Astrocyte (in vitro differentiated cells and primary cell): ENCODE results near the gene CPA2. TPM values are rescaled to one million over a fixed set of nuclear protein-coding genes. Genes with fewer than 3 reads are reported as not detected.
A peak's percentile ranks its signal among the peaks of the same experiment; 100 is the strongest.
"Not testable (repeated sequence)": the region's sequence is repeated elsewhere in the genome, so short reads cannot be mapped to it uniquely, and the experiment has no call there.

Source experiments
- DNase-seq: peaks from one replicate; pipeline ENCODE4 v3.0.0-alpha.2; 2010; ENCODE audit warnings: low read depth
- FAIRE-seq: peaks from 2 replicates; lab custom pipeline; 2011; peaks lifted over from hg19 to GRCh38; lab: Jason Lieb, UNC
- H2AFZ ChIP-seq: 2 replicates; pipeline ENCODE4 v1.6.0; 2012; ENCODE audit warnings: low read depth, low read length, inconsistent platforms
- H3K27ac ChIP-seq: 2 replicates; pipeline ENCODE4 v1.5.1; 2011; ENCODE audit warnings: low read depth, low read length, inconsistent platforms
- H3K27me3 ChIP-seq: 2 replicates; pipeline ENCODE4 v1.6.0; 2011; ENCODE audit warnings: low read length, inconsistent platforms; ENCODE audit not compliant: insufficient read depth
- H3K36me3 ChIP-seq: 2 replicates; pipeline ENCODE4 v1.5.1; 2011; ENCODE audit warnings: low read length, inconsistent platforms; ENCODE audit not compliant: insufficient read depth
- H3K4me1 ChIP-seq: 2 replicates; pipeline ENCODE4 v1.5.1; 2011; ENCODE audit warnings: low read length, inconsistent platforms; ENCODE audit not compliant: insufficient read depth
- H3K4me2 ChIP-seq: 2 replicates; pipeline ENCODE4 v1.6.0; 2012; ENCODE audit warnings: low read length, inconsistent platforms
- H3K4me3 ChIP-seq: 2 replicates; pipeline ENCODE4 v1.5.1; 2011; ENCODE audit warnings: low read depth, mild to moderate bottlenecking, low read length, inconsistent platforms; ENCODE audit not compliant: insufficient read depth
- H3K79me2 ChIP-seq: 2 replicates; pipeline ENCODE4 v1.6.0; 2012; ENCODE audit warnings: mild to moderate bottlenecking, low read length, inconsistent platforms; ENCODE audit not compliant: insufficient read depth
- H3K9ac ChIP-seq: 2 replicates; pipeline ENCODE4 v1.6.0; 2012; ENCODE audit warnings: mild to moderate bottlenecking, low read length, inconsistent platforms
- H3K9me3 ChIP-seq: 2 replicates; pipeline ENCODE4 v1.5.1; 2012; ENCODE audit warnings: low read depth, mild to moderate bottlenecking, low read length, inconsistent platforms; ENCODE audit not compliant: insufficient read depth
- H4K20me1 ChIP-seq: 2 replicates; pipeline ENCODE4 v1.6.0; 2012; ENCODE audit warnings: low read length, inconsistent platforms; ENCODE audit not compliant: insufficient read depth
- H3K27ac Mint-ChIP-seq: one replicate; pipeline ENCODE4 v1.8.0; 2021; ENCODE audit warnings: mild to moderate bottlenecking, mixed read lengths; ENCODE audit not compliant: unreplicated experiment
- H3K27me3 Mint-ChIP-seq: one replicate; pipeline ENCODE4 v1.8.0; 2021; ENCODE audit warnings: low read depth, mixed read lengths; ENCODE audit not compliant: unreplicated experiment
- H3K36me3 Mint-ChIP-seq: one replicate; pipeline ENCODE4 v1.8.0; 2021; ENCODE audit warnings: low read depth, mixed read lengths; ENCODE audit not compliant: unreplicated experiment
- H3K4me1 Mint-ChIP-seq: one replicate; pipeline ENCODE4 v1.8.0; 2021; ENCODE audit warnings: low read depth, mixed read lengths; ENCODE audit not compliant: unreplicated experiment
- H3K4me3 Mint-ChIP-seq: one replicate; pipeline ENCODE4 v1.8.0; 2021; ENCODE audit warnings: mild to moderate bottlenecking, moderate library complexity, mixed read lengths; ENCODE audit not compliant: unreplicated experiment
- H3K9me3 Mint-ChIP-seq: one replicate; pipeline ENCODE4 v1.8.0; 2021; ENCODE audit warnings: mild to moderate bottlenecking, mixed read lengths; ENCODE audit not compliant: unreplicated experiment
- CTCF ChIP-seq: IDR thresholded peaks from 2 replicates; pipeline ENCODE4 v1.5.1; 2011; ENCODE audit warnings: low read depth, mild to moderate bottlenecking, inconsistent platforms, low read length, moderate library complexity; ENCODE audit not compliant: insufficient read depth
- EZH2 ChIP-seq: IDR thresholded peaks from 2 replicates; pipeline ENCODE4 v1.6.1; 2012; ENCODE audit warnings: mild to moderate bottlenecking, low read length, inconsistent platforms; ENCODE audit not compliant: insufficient read depth
- total RNA-seq: library from RNA; stranded (reverse); gene quantifications from 2 replicates; pipeline ENCODE4 v1.2.1, GENCODE V29; 2021

The CPA2 gene
- total RNA-seq, 1 donor from 2014 or later = not detected

- peak overlapping the region; percentile 24 for H3K27ac Mint-ChIP-seq
- Histone ChIP-seq H4K20me1 (no peaks in the 10 kb centered on the region), H3K27me3 (no peaks in the 10 kb centered on the region), H3K36me3 (no peaks in the 10 kb centered on the region), H3K9ac (no peak overlapping the region), H3K79me2 (no peaks in the 10 kb centered on the region), H3K27ac (no peak overlapping the region), H3K4me3 (no peak overlapping the region), H3K4me2 (no peak overlapping the region), H2AFZ (no peak overlapping the region), H3K4me1 (no peaks in the 10 kb centered on the region), H3K9me3 (no peaks in the 10 kb centered on the region)
- no peak for TF ChIP-seq CTCF
- H3K27me3 Mint-ChIP-seq = no peaks in the 10 kb centered on the region
- no peak overlapping the region for H3K4me3 Mint-ChIP-seq
- H3K9me3 Mint-ChIP-seq = peaks cover 5% of the 10 kb centered on the region
- H3K4me1 Mint-ChIP-seq = peaks cover 18% of the 10 kb centered on the region
- no peak for DNase-seq
- FAIRE-seq = no peak
- H3K36me3 Mint-ChIP-seq = no peaks in the 10 kb centered on the region
Measured at GRCh38 chr7:130240240-130240639, 26.4 kb upstream of the CPA2 start.

GRCh38 chr7:130242198-130243014, 24.3 kb upstream of the CPA2 start:
- Histone ChIP-seq H3K36me3 (no peaks in the 10 kb centered on the region), H2AFZ (no peak overlapping the region), H3K4me2 (no peak overlapping the region), H3K4me1 (no peaks in the 10 kb centered on the region), H3K9me3 (no peaks in the 10 kb centered on the region), H3K27me3 (no peaks in the 10 kb centered on the region), H4K20me1 (no peaks in the 10 kb centered on the region), H3K27ac (no peak overlapping the region), H3K4me3 (no peak overlapping the region), H3K79me2 (no peaks in the 10 kb centered on the region), H3K9ac (no peak overlapping the region)
- H3K4me3 Mint-ChIP-seq = peak overlapping the region; percentile 6
- H3K27ac Mint-ChIP-seq = peak overlapping the region; percentile 97
- no peaks in the 10 kb centered on the region for H3K27me3 Mint-ChIP-seq
- DNase-seq = peak; percentile 86
- peak; percentile 48 for TF ChIP-seq CTCF
- no peak for TF ChIP-seq EZH2
- H3K4me1 Mint-ChIP-seq = peaks cover 18% of the 10 kb centered on the region
- H3K36me3 Mint-ChIP-seq = no peaks in the 10 kb centered on the region
- H3K9me3 Mint-ChIP-seq = peaks cover 5% of the 10 kb centered on the region
- FAIRE-seq = no peak

GRCh38 chr7:130243486-130243885, 23.2 kb upstream of the CPA2 start:
- not testable (repeated sequence) for H3K79me2 ChIP-seq, H2AFZ ChIP-seq, H3K9me3 Mint-ChIP-seq, H3K27me3 ChIP-seq, H3K27ac ChIP-seq, H3K4me3 ChIP-seq, FAIRE-seq, H3K9me3 ChIP-seq, H4K20me1 ChIP-seq, H3K36me3 ChIP-seq, H3K4me3 Mint-ChIP-seq, H3K36me3 Mint-ChIP-seq, H3K27me3 Mint-ChIP-seq, H3K9ac ChIP-seq, H3K4me2 ChIP-seq, H3K4me1 ChIP-seq
- peaks cover 18% of the 10 kb centered on the region for H3K4me1 Mint-ChIP-seq
- DNase-seq = peak; percentile 12
- peak overlapping the region; percentile 8 for H3K27ac Mint-ChIP-seq

GRCh38 chr7:130246491-130246890, 20.2 kb upstream of the CPA2 start:
- not testable (repeated sequence) for H3K27me3 Mint-ChIP-seq, H3K27me3 ChIP-seq, H4K20me1 ChIP-seq, FAIRE-seq, H3K36me3 Mint-ChIP-seq, H3K4me2 ChIP-seq, H3K4me1 ChIP-seq, H3K36me3 ChIP-seq, H3K27ac ChIP-seq, H3K79me2 ChIP-seq, H3K4me3 Mint-ChIP-seq, H3K9me3 ChIP-seq, H3K27ac Mint-ChIP-seq, H3K4me3 ChIP-seq, H2AFZ ChIP-seq, H3K9ac ChIP-seq, DNase-seq
- H3K4me1 Mint-ChIP-seq = peaks cover 18% of the 10 kb centered on the region
- H3K9me3 Mint-ChIP-seq = peaks cover 12% of the 10 kb centered on the region

GRCh38 chr7:130248842-130249241, 17.8 kb upstream of the CPA2 start:
- not testable (repeated sequence) for H3K4me1 Mint-ChIP-seq, H3K27ac ChIP-seq, H2AFZ ChIP-seq, H3K36me3 ChIP-seq, H3K9ac ChIP-seq, H3K4me3 Mint-ChIP-seq, H3K27me3 ChIP-seq, H3K9me3 ChIP-seq, DNase-seq, H3K4me2 ChIP-seq, FAIRE-seq, H3K36me3 Mint-ChIP-seq, H3K79me2 ChIP-seq, H4K20me1 ChIP-seq, H3K27me3 Mint-ChIP-seq, H3K4me1 ChIP-seq, H3K4me3 ChIP-seq, H3K27ac Mint-ChIP-seq
- H3K9me3 Mint-ChIP-seq = peaks cover 21% of the 10 kb centered on the region
